Central memory CD8-positive, alpha-beta T cell (primary cell): ENCODE results near the gene CHRM3.
"Not testable (repeated sequence)": the region's sequence is repeated elsewhere in the genome, so short reads cannot be mapped to it uniquely, and the experiment has no call there.

Experiments
- ATAC-seq: fragments of 150-1000 bp; cut with Tn5 transposase; replicated peaks from 2 replicates; pipeline ENCODE4 v1.10.0; 2022; ENCODE audit warnings: mild to moderate bottlenecking, moderate FRiP score, moderate number of reproducible peaks; ENCODE audit not compliant: poor library complexity, severe bottlenecking; ENCODE audit errors: extremely low read depth
- DNase-seq, 2 donors: peaks; one replicate each; pipeline ENCODE4 v3.0.0; 2021; ENCODE audit warnings: low spot score in 2 of 2
- H3K27ac Mint-ChIP-seq: one replicate; pipeline ENCODE4 v1.8.0; 2022; ENCODE audit warnings: low read depth, mild to moderate bottlenecking, moderate library complexity, mixed read lengths
- H3K27me3 Mint-ChIP-seq: one replicate; pipeline ENCODE4 v1.8.0; 2022; ENCODE audit warnings: mixed read lengths
- H3K36me3 Mint-ChIP-seq: one replicate; pipeline ENCODE4 v1.8.0; 2022; ENCODE audit warnings: mild to moderate bottlenecking, moderate library complexity, mixed read lengths; ENCODE audit not compliant: insufficient read depth
- H3K4me1 Mint-ChIP-seq: one replicate; pipeline ENCODE4 v1.8.0; 2022; ENCODE audit warnings: mixed read lengths
- H3K4me3 Mint-ChIP-seq: one replicate; pipeline ENCODE4 v1.8.0; 2022; ENCODE audit warnings: mild to moderate bottlenecking, moderate library complexity, mixed read lengths
- H3K9me3 Mint-ChIP-seq: one replicate; pipeline ENCODE4 v1.8.0; 2022; ENCODE audit warnings: mixed read lengths

Gene CHRM3

GRCh38 chr1:239370869-239371268 is 15.5 kb upstream of the CHRM3 start:
- DNase-seq, ATAC-seq: not testable (repeated sequence)

GRCh38 chr1:239382666-239383065 is 3.7 kb upstream of the CHRM3 start:
- no peaks in the 10 kb centered on the region for H3K9me3 Mint-ChIP-seq
- no peak for ATAC-seq
- H3K4me1 Mint-ChIP-seq = peaks cover 7% of the 10 kb centered on the region
- H3K36me3 Mint-ChIP-seq = peaks cover 2% of the 10 kb centered on the region
- DNase-seq = no peak
- H3K27ac Mint-ChIP-seq = no peak overlapping the region
- no peak overlapping the region for H3K4me3 Mint-ChIP-seq
- peaks cover 41% of the 10 kb centered on the region for H3K27me3 Mint-ChIP-seq

More at GRCh38 chr1:239370869-239371268, 15.5 kb upstream of the CHRM3 start:
- not testable (repeated sequence) for H3K4me3 Mint-ChIP-seq, H3K9me3 Mint-ChIP-seq, H3K27ac Mint-ChIP-seq, H3K4me1 Mint-ChIP-seq, H3K27me3 Mint-ChIP-seq, H3K36me3 Mint-ChIP-seq

- Mint-ChIP-seq H3K27me3 (peaks cover 51% of the 10 kb centered on the region), H3K4me1 (peaks cover 7% of the 10 kb centered on the region), H3K9me3 (no peaks in the 10 kb centered on the region), H3K4me3 (no peak overlapping the region), H3K36me3 (peaks cover 2% of the 10 kb centered on the region), H3K27ac (no peak overlapping the region)
- no peak for DNase-seq
- no peak for ATAC-seq
These were observed 2.7 kb upstream of the CHRM3 start for GRCh38 chr1:239383714-239384113.

- peaks cover 65% of the 10 kb centered on the region for H3K27me3 Mint-ChIP-seq
- H3K27ac Mint-ChIP-seq = no peak overlapping the region
- DNase-seq (no peak), ATAC-seq (no peak)
- no peaks in the 10 kb centered on the region for H3K36me3 Mint-ChIP-seq
- no peaks in the 10 kb centered on the region for H3K9me3 Mint-ChIP-seq
- H3K4me3 Mint-ChIP-seq = peak overlapping the region; percentile 26
- H3K4me1 Mint-ChIP-seq = peaks cover 7% of the 10 kb centered on the region
These were observed 1.2 kb downstream of the CHRM3 start for GRCh38 chr1:239387304-239388158.

- Mint-ChIP-seq H3K27ac (no peak overlapping the region), H3K4me1 (peaks cover 7% of the 10 kb centered on the region), H3K36me3 (no peaks in the 10 kb centered on the region), H3K4me3 (no peak overlapping the region), H3K9me3 (no peaks in the 10 kb centered on the region), H3K27me3 (peaks cover 68% of the 10 kb centered on the region)
- DNase-seq = no peak
- no peak for ATAC-seq
These were observed 1.8 kb downstream of the CHRM3 start for GRCh38 chr1:239388159-239388485.

- no peak for DNase-seq
- no peaks in the 10 kb centered on the region for H3K36me3 Mint-ChIP-seq
- peaks cover 63% of the 10 kb centered on the region for H3K27me3 Mint-ChIP-seq
- H3K27ac Mint-ChIP-seq = no peak overlapping the region
- H3K4me3 Mint-ChIP-seq = no peak overlapping the region
- ATAC-seq = no peak
- peaks cover 7% of the 10 kb centered on the region for H3K4me1 Mint-ChIP-seq
- no peaks in the 10 kb centered on the region for H3K9me3 Mint-ChIP-seq
These were observed 2.2 kb downstream of the CHRM3 start for GRCh38 chr1:239388578-239388977.

- Mint-ChIP-seq H3K27me3 (peaks cover 55% of the 10 kb centered on the region), H3K9me3 (no peaks in the 10 kb centered on the region), H3K4me1 (peaks cover 7% of the 10 kb centered on the region), H3K27ac (no peak overlapping the region), H3K4me3 (no peak overlapping the region), H3K36me3 (no peaks in the 10 kb centered on the region)
- ATAC-seq (no peak), DNase-seq (no peak)
These were observed 3.3 kb downstream of the CHRM3 start for GRCh38 chr1:239389703-239390102.

GRCh38 chr1:239392271-239392670 is 5.9 kb downstream of the CHRM3 start:
- DNase-seq (no peak), ATAC-seq (no peak)
- H3K36me3 Mint-ChIP-seq = no peaks in the 10 kb centered on the region
- H3K4me3 Mint-ChIP-seq = no peak overlapping the region
- peaks cover 11% of the 10 kb centered on the region for H3K9me3 Mint-ChIP-seq
- H3K27me3 Mint-ChIP-seq = peaks cover 39% of the 10 kb centered on the region
- no peaks in the 10 kb centered on the region for H3K4me1 Mint-ChIP-seq
- no peak overlapping the region for H3K27ac Mint-ChIP-seq

- Mint-ChIP-seq H3K27me3 (peaks cover 21% of the 10 kb centered on the region), H3K4me3 (no peak overlapping the region), H3K27ac (no peak overlapping the region), H3K9me3 (peaks cover 11% of the 10 kb centered on the region), H3K36me3 (no peaks in the 10 kb centered on the region), H3K4me1 (no peaks in the 10 kb centered on the region)
- ATAC-seq (no peak), DNase-seq (no peak)
These were observed 7.7 kb downstream of the CHRM3 start for GRCh38 chr1:239394107-239394506.

- Mint-ChIP-seq H3K4me3 (no peak overlapping the region), H3K9me3 (no peaks in the 10 kb centered on the region), H3K4me1 (no peaks in the 10 kb centered on the region), H3K27ac (no peak overlapping the region), H3K27me3 (no peaks in the 10 kb centered on the region), H3K36me3 (no peaks in the 10 kb centered on the region)
- DNase-seq (no peak), ATAC-seq (no peak)
These were observed 27.5 kb downstream of the CHRM3 start for GRCh38 chr1:239413916-239414315.

GRCh38 chr1:239417221-239417620 is 30.9 kb downstream of the CHRM3 start:
- no peak overlapping the region for H3K27ac Mint-ChIP-seq
- H3K9me3 Mint-ChIP-seq = no peaks in the 10 kb centered on the region
- DNase-seq = no peak
- H3K27me3 Mint-ChIP-seq = peaks cover 7% of the 10 kb centered on the region
- ATAC-seq = no peak
- no peak overlapping the region for H3K4me3 Mint-ChIP-seq
- H3K4me1 Mint-ChIP-seq = no peaks in the 10 kb centered on the region
- no peaks in the 10 kb centered on the region for H3K36me3 Mint-ChIP-seq

- Mint-ChIP-seq H3K27me3 (peaks cover 16% of the 10 kb centered on the region), H3K9me3 (no peaks in the 10 kb centered on the region), H3K4me1 (no peaks in the 10 kb centered on the region), H3K36me3 (no peaks in the 10 kb centered on the region), H3K4me3 (no peak overlapping the region), H3K27ac (no peak overlapping the region)
- no peak for DNase-seq
- ATAC-seq = no peak
These were observed 31.7 kb downstream of the CHRM3 start for GRCh38 chr1:239417986-239418640.

GRCh38 chr1:239418681-239419080 is 32.3 kb downstream of the CHRM3 start:
- Mint-ChIP-seq H3K27me3 (peaks cover 17% of the 10 kb centered on the region), H3K27ac (no peak overlapping the region), H3K4me1 (no peaks in the 10 kb centered on the region), H3K9me3 (no peaks in the 10 kb centered on the region), H3K4me3 (no peak overlapping the region), H3K36me3 (no peaks in the 10 kb centered on the region)
- DNase-seq (no peak), ATAC-seq (no peak)
